ENCODE data around the gene IDNK.

Gene IDNK

GRCh38 chr9:83622939-83623678 is at the start of gene IDNK:
TSS of gene IDNK (plus strand) at chr9:83623143. CDS start at chr9:83623172, 29 bp downstream.
- Histone ChIP-seq H3K4me3 (ENCODE audit: low read length, poor library complexity, severe bottlenecking) (peak within 1 kb of the TSS; percentile 76), H3K79me2 (ENCODE audit: insufficient read depth, low read length) (peaks cover 10% of the 10 kb centered on the region; the same call in 1 of the 2 replicates), H3K4me2 (ENCODE audit: low read depth, low read length, poor library complexity, severe bottlenecking) (peak within 1 kb of the TSS; percentile 89), H3K4me1 (ENCODE audit: insufficient read depth, low read length, poor library complexity, severe bottlenecking) (peaks cover 45% of the 10 kb centered on the region), H3K9ac (ENCODE audit: low read depth, low read length, poor library complexity, severe bottlenecking) (peak within 1 kb of the TSS; percentile 95), H4K20me1 (ENCODE audit: insufficient read depth, low read length, poor library complexity, severe bottlenecking) (no peaks in the 10 kb centered on the region), H3F3A (ENCODE audit: low read depth) (peaks cover 5% of the 10 kb centered on the region; the same call in 1 of the 2 replicates), H3K27me3 (ENCODE audit: insufficient read depth, low read length, poor library complexity, severe bottlenecking) (no peaks in the 10 kb centered on the region), H3K9me2 (replicated peaks; ENCODE audit: low read depth, low read length) (no peaks in the 10 kb centered on the region), H3K9me3 (ENCODE audit: insufficient read depth, low read depth, low read length) (no peaks in the 10 kb centered on the region), H2AFZ (ENCODE audit: low read length) (peak within 1 kb of the TSS; percentile 88), H3K36me3 (ENCODE audit: insufficient read depth, low read length) (no peaks in the 10 kb centered on the region)
- no peak for TF ChIP-seq EZH2phosphoT487 (IDR thresholded peaks at IDR 0.05; ENCODE audit: borderline replicate concordance)
- no peak for TF ChIP-seq CTCF (conservative IDR thresholded peaks at IDR 0.05; ENCODE audit: low read length)

GRCh38 chr9:83574482-83574881 is 48.5 kb upstream of the IDNK start:
- no peaks in the 10 kb centered on the region for H3K27me3 ChIP-seq (ENCODE audit: insufficient read depth, low read length, poor library complexity, severe bottlenecking)
- no peak overlapping the region for H3K4me2 ChIP-seq (ENCODE audit: low read depth, low read length, poor library complexity, severe bottlenecking)
- TF ChIP-seq EZH2phosphoT487 (IDR thresholded peaks at IDR 0.05; ENCODE audit: borderline replicate concordance) (no peak), CTCF (conservative IDR thresholded peaks at IDR 0.05; ENCODE audit: low read length) (no peak)

GRCh38 chr9:83582029-83582428 is 40.9 kb upstream of the IDNK start:
- H2AFZ ChIP-seq (ENCODE audit: low read length): no peak overlapping the region
- no peaks in the 10 kb centered on the region for H3K9me2 ChIP-seq (replicated peaks; ENCODE audit: low read depth, low read length)
- H3K27me3 ChIP-seq (ENCODE audit: insufficient read depth, low read length, poor library complexity, severe bottlenecking): no peaks in the 10 kb centered on the region
- no peaks in the 10 kb centered on the region for H3K9me3 ChIP-seq (ENCODE audit: insufficient read depth, low read depth, low read length)
- no peaks in the 10 kb centered on the region for H3K79me2 ChIP-seq (ENCODE audit: insufficient read depth, low read length)
- H3F3A ChIP-seq (ENCODE audit: low read depth): no peaks in the 10 kb centered on the region
- TF ChIP-seq EZH2phosphoT487 (IDR thresholded peaks at IDR 0.05; ENCODE audit: borderline replicate concordance) (no peak), CTCF (conservative IDR thresholded peaks at IDR 0.05; ENCODE audit: low read length) (no peak)
- no peaks in the 10 kb centered on the region for H3K36me3 ChIP-seq (ENCODE audit: insufficient read depth, low read length)
- no peak overlapping the region for H3K9ac ChIP-seq (ENCODE audit: low read depth, low read length, poor library complexity, severe bottlenecking)
- no peaks in the 10 kb centered on the region for H4K20me1 ChIP-seq (ENCODE audit: insufficient read depth, low read length, poor library complexity, severe bottlenecking)
- no peaks in the 10 kb centered on the region for H3K4me1 ChIP-seq (ENCODE audit: insufficient read depth, low read length, poor library complexity, severe bottlenecking)
- no peak overlapping the region for H3K4me3 ChIP-seq (ENCODE audit: low read length, poor library complexity, severe bottlenecking)
- no peak overlapping the region for H3K4me2 ChIP-seq (ENCODE audit: low read depth, low read length, poor library complexity, severe bottlenecking)

More at GRCh38 chr9:83574482-83574881, 48.5 kb upstream of the IDNK start:
- Histone ChIP-seq H3K36me3 (ENCODE audit: insufficient read depth, low read length) (no peaks in the 10 kb centered on the region), H4K20me1 (ENCODE audit: insufficient read depth, low read length, poor library complexity, severe bottlenecking) (no peaks in the 10 kb centered on the region), H3K9ac (ENCODE audit: low read depth, low read length, poor library complexity, severe bottlenecking) (no peak overlapping the region), H2AFZ (ENCODE audit: low read length) (no peak overlapping the region), H3F3A (ENCODE audit: low read depth) (no peaks in the 10 kb centered on the region), H3K9me3 (ENCODE audit: insufficient read depth, low read depth, low read length) (no peaks in the 10 kb centered on the region), H3K79me2 (ENCODE audit: insufficient read depth, low read length) (no peaks in the 10 kb centered on the region), H3K9me2 (replicated peaks; ENCODE audit: low read depth, low read length) (no peaks in the 10 kb centered on the region), H3K4me1 (ENCODE audit: insufficient read depth, low read length, poor library complexity, severe bottlenecking) (peaks cover 15% of the 10 kb centered on the region), H3K4me3 (ENCODE audit: low read length, poor library complexity, severe bottlenecking) (no peak overlapping the region)

Data from Loucy (cell line).